NCI-H1930 (cell line): ENCODE data around the gene NCAM2.

ENCODE experiments used
- DNase-seq, 2 experiments: peaks; one replicate each; lab custom pipeline; 2025; lab: John Stamatoyannopoulos, UW

Gene NCAM2

DNA sequence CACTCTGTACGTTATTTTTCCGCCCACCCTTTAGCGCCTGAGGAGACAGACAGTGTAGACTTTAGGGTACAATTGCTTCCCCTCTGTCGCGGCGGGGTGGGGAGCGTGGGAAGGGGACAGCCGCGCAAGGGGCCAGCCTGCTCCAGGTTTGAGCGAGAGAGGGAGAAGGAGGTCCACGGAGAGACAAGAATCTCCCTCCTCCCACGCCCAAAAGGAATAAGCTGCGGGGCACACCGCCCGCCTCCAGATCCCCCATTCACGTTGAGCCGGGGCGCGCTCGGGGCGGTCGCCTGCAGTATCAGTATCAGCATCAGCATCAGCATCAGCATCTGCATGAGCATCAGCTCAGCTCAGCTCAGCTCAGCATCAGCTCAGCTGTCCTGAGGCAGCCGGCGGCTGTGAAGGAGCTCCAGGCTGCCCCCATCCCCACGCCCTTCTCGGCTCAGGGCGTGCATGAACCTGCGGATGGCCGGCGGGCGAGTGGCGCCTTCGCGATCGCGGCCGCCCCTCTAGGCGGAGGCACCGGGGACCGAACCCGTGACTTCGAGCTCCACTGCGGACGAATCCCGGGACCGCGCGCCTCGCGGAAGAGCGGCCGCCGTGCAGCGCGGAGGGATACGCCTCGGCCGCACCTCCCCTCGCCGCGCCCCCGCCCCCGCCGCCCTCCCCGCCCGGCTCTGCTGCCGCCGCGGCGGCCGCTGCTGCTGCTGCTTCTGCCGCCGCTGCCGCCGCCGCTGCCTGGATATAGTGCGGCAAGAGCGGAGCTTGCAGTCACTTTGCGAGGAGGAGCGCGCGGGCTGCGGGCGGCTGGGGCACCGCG lies at the start of gene NCAM2:
TSS of gene NCAM2 (plus strand) at position 774 of the 820 bp plus-strand sequence.
- DNase-seq = peak; percentile 36 to 49

DNA sequence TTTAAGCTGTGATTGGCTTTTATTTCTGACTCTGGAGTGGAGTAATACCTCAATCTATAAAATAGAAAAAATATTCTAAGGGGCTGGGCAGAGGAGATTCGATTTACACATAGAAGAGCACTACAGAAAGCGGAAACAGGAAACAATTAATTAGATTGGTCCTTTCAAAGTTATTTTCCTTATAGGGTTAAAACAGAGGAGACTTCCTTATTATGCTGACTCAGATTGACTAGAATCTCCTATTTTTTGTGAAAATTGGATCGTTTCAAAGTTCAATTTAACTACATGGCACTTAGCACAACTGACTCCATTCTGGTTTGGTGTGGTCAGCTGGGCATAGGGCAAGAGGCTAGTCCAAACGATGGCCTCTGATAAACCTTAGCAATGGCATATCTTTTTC lies 48.3 kb upstream of the NCAM2 start:
- DNase-seq = no peak

DNA sequence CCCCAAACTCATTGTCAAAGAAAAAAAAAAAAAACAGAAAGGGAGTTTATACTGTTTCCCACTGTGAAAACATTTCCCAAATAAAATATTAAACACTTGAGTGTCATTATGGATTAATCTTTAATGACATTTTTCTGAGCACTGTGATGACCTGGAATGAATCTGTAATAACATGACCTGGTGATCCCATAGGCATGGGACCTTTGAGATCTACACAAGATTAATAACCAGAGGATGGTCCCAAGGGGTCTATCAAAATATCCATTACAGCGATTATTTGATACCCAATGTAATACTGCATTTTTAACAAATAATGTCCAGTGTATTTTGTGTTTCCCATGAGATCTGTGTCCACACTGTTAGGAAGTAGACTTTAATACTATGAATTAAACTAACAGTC lies 32.4 kb upstream of the NCAM2 start:
- DNase-seq = no peak

DNA sequence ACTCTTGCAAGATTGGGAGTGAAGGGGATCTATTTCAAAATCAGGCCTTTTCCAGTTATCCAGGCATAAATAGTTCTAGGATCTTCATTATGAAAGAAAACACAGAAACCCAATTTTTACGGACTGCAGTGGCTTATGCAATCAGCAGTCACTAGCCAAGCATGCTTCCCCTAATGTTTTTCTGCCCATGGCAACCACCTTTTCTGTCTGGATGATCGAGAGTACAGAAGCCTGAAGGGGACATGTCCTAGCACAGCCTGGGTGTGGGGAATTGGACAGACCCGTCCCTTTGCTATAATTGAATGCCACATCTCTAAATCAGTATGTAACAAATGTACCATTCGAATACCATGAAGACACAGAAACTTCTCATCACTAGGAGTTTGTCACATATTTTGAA lies 29.8 kb upstream of the NCAM2 start:
- no peak for DNase-seq

DNA sequence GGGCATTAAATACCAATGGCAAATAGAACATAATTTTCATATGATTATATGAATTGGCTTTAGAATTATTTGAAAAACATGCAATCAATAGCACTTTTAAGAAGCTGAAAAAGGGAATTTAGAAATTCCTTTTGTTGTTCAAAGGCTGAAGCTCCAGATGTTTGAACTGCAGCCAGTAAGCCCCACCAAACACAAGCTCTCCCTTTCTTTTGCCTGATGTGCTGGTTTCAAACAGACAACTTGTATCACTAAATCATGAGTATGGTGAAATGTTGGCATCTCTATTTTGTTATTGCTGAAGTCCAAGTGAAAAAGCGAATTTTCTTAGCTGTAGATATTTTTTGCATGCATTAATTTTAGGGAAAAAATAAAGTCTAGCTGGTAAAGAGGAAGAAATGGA lies 27.5 kb upstream of the NCAM2 start:
- no peak for DNase-seq

DNA sequence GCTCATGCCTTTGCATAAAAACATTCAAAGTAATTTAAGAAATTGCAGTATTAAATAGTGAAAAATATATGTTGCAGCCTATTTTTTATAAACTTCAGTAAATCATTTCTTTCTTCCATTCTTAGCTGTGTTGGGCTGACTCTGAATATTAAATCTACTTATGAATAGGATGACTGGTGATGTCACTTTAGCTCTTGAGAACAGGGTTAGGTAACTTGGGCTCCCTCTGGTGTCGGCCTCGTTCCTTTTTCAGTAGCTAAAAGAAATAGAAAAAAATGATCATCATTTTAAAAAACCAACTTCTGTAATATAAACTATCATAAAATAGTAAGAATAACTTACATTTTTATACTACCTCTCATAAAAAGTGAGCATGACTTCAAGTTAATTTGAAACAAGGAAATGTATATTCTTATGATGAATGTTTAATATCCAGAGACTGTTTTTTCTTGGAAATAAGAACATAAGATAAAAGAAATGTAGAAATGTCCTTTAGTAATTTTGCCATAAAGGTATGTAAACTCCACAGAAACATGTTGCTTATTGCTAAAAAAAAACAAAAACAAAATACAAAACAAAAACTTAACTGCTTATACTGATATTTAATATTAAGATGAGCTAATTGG lies 26.8 kb upstream of the NCAM2 start:
- DNase-seq = no peak

DNA sequence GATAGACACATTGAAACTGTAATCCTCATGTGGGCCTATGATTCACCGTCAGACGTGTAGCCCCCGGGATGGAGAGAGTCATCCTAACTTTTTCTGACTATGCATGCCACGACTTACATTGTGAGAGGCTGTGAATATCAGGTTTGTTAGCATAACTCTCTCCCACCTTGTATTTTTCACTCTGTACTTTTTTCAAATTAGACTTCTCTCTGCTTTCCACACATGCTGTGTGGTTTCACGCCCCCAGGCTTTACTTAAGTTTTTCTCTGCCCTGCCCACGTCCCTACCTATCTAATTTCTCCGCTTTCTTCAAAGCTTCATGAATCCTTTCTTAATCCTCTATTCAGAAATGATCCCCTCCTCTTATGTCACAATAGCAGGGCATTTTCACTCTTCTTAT lies 3.4 kb upstream of the NCAM2 start:
- no peak for DNase-seq

DNA sequence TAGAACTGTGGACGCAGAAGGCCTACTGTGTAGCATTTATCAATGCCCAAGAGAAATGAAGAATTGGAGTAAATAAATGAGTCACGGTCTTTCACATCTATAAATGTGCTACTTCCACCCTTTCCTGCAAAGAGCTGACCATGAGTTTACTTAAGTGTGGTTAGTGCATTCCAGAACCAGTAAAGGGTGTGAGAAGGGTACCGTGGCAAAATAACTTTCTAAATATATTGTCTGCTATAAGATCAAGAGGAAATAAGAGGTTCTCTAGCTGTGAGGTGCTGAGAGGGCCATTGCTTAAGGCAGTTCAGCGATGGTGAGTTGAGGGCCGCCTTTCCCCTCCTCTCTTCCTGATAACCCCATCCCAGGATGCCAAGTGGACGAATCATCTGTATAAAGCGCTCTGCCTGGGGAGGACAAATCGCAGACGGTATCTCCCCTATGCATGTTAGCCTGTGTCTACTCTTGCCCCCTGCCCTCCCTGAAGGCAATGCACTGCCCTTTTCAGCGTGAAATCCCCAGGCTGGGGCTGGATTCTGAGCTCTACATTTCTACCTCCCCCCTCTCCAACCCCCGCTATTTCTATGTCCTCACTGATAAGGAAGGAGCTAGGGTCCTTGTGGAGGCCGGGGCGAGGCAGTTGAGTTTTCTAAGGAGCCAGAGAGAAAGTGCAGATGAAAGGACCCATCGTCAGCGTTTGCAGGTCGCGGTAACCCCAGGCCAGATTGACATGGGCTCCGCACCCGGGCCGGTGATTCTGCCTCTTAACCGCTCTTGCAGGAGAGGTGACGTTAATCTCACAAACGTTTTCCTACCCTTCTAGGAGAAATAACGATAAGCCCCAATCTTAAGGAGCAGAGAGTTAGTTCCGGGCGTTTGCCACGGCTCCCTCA lies 1.5 kb upstream of the NCAM2 start:
- no peak for DNase-seq

DNA sequence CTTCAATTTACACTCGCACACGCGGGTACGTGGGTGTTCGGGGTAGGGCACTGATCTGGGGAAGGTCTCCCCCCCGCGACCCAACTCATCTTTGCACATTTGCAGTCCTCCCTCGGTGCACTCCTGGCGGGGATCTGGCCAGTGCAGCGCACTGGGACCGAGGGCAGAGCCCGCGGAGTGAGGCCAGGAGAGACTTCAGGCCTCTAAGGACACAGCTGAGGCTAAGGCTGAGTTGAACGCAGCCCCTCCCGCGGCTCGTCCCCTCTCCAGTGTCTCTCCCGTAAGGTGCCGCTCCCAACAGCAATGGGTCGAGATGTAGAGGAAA lies 936 bp upstream of the NCAM2 start:
- no peak for DNase-seq

DNA sequence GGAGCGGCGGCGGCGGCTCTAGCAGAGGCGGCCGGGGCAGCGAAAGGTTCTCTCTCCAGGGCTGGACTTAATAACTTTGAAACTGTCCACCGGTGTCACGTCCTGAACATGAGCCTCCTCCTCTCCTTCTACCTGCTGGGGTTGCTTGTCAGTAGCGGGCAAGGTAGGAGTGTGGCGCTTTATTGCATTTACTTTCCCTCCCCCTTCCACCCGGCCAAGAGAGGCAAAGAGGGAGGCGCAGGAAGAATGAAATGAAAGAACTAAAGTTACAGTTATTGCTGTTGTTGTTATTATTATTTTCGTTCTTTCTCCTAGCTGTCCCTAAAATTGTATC lies 214 bp downstream of the NCAM2 start:
- no peak for DNase-seq

DNA sequence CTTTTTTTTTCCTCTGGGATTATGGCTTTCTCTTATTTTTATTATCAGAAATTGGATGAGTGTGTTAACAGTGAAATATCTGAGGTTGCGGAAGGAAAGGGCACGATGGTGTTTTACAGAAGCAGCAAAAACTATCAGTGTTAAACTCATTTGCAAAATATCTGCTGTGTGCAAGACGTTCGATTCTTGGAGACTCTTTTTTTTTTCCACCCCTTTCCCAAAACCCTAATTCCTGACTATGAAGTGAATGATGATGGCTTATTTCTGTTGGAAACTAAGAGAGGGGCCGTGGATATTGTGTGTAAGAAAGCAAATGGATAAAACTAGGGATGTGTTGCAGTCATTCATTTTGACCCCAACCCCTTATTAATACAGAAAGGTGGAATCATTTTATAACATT lies 677 bp downstream of the NCAM2 start:
- no peak for DNase-seq

DNA sequence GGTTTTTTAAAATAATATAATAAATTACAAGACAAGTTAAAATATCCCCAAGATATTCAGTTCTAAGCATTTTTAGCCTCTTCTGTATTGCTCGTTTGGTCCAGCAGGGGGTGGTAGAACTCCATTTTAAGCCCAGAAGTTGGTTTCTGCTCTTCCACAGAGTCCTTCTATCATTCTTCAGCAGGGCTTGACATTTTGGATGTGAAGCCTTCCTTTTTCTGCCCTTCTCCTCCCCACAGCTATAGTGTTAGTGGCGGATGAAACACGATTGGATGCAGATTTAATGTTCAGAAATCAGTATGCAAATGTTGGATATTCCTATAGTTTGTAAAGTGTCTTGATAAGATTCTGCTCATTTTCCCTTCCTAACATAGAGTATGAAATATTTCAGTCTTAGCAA lies 1.4 kb downstream of the NCAM2 start:
- DNase-seq = no peak

DNA sequence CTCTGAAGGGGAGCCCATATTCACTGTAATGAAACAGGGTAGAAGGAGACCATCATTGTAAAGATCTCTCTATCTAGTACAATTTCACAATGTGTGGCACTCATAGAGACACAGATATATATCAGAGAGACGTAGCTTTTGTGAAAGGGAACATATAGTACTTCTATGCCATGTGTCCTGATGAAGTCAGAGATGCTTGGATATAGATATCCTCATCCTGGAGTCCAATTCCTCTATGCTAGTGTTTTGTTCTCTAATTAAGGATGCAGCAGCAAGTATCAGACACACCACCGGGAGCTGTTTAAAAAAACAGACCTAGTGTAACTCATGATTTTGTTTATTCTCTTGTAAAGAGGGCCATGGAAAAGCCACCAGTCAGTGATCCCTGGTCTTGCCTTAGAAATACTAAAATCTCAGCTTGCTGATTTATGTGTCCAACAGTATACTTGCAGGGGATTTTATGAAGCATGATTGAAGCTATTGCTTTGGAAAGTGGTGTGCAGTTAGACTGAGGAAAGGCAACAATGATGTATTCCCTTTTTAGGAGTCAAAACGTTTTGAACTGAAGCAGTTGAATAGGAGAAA lies 2.5 kb downstream of the NCAM2 start:
- DNase-seq = no peak

DNA sequence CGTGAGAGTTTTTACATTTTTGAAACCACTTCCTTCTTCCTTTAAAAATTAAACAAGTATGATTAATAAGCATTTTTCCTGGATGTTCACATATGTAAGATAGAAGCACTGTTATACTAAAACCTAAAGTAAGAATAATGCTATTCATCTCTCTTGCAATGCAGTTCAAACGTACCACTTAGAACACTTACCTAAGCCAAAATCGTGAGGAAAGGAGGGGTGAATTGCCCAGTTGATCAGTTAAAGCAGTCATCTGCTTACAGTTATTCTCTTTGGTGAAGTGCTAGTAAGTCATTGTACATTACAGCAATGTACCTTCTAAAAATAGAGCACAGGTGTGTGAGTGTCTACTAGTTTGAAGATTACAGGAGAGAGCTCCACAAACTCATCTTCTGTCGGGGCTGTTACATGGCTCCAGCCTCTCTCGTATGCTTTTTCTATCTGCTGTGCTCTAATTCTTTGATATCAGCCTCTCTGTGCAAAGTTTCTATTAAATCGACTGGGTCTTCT lies 3.4 kb downstream of the NCAM2 start:
- no peak for DNase-seq

DNA sequence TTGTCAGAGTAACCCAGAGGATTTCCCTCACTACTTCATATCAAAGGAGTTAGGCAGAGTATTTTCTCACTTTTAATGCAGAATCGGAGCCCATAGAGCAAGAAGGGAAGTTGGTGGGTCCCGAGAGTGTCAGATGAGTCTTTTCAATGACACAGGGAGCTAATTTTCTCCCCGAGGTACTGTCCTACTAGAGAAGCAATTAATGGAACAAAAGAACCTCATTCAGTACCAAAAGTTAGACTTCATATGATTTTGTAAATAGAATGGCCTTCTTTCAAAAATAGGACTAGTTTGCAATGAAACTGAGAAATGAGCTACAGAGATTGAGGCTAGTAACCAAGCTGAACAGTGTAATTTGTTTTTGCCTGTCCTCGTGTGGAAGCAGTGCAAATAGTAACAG lies 3.9 kb downstream of the NCAM2 start:
- DNase-seq = no peak

DNA sequence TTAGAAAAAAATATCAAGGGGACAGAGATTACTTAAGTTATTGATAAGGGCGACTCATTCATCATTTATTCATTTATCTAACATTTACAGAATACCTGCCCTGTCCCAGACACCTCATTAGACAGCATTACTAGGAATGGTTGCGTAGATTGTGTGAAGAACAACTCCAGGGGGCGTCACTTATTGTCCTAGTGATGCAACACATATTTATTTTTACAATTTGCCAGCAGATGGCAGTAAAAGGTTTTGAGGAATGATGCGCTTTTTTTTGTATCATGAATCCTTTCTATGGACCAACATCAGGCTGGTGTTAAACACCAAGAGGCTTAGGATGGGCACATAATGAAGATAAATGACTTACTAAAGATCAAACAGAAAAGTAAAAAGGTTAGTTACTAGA lies 5.5 kb downstream of the NCAM2 start:
- DNase-seq = peak in 1 of 2 experiments; percentile 19

DNA sequence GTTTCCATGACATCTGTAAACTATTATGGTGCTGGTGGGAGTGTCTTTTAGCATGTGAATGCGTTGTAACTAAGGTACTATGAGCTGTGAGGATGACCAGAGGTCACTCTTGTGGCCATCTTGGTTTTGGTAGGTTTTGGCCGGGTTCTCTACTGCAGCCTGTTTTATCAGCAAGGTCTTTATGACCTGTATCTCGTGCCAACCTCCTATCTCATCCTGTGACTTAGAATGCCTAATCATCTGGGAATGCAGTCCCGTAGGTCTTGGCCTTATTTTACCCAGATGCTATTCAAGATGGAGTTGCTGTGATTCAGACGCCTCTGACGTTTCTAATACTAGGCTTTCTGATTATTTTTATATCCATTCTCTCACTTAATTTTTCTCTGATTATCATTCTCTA lies 9.4 kb downstream of the NCAM2 start:
- no peak for DNase-seq

DNA sequence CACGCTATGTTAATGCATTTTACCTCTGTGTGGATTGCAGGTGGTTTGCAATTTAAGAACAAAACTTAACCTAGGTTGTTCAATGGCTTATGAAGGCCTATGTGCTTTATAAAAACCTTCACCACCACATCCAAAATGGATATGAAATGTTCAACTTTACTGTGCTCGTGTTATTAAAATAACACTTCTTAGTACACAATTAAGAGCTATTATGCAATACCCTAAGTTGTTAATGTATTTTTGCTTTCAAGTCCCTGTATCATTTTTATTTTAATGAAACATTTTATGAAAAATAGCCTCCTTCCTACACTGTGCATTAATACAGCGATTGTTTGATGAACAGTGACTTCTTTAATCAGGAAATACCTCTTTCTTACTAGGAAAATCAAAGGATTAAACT lies 12.0 kb downstream of the NCAM2 start:
- no peak for DNase-seq

DNA sequence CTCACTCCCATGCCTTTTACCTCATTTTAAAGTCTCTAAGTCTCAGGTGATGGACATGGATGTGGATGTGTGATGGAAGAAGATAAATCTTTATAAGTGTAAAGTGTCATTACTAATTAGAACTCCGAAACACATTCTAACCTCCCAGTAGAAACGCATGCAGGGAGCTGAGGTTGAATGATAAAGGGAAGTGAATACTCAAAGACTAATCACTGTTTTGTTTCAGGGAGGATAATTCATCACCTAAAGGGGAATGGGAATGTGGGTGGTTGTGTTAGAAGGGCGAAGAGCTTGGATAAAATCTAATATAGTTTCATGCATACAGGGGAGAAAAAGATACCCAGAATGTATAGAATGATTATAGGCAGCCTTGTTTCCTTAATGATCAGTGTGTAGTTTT lies 12.5 kb downstream of the NCAM2 start:
- DNase-seq = no peak

DNA sequence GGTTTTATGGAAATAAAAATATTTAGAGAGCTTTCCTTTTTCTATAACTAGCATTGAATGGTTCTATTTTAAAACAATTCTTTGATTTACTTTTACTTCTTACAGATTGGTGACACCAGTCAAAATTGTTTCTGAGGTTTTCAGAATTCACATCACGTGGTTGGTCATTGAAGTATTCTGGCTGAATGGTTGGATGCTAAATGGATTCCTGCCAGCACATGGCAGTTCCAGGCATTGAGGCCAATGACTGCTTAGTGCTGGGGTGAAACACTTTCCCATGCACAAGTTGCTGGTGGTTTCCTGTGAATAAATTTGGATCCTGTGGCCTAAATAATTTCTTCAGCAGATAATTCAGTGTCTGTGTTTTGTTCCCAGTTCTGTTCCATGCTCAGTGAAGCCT lies 20.6 kb downstream of the NCAM2 start:
- DNase-seq = no peak

DNA sequence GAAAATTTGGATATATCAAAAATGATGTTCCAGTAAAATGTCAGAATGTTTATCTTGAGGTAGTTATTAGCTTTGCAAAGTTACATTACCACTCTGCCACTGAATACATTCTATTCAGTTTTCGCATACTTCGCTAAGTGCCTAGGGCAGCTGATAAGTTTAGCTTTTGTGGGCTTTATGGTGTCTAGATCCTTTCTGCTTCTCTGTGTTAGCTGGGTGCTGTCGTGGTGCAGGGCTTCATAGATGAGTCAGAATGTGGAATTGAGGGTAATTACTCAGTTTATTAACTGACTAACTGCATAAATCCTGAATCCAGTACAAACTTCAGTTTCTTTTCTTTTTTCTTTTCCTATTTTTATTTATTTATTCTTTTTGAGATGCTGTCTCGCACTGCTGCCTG lies 21.5 kb downstream of the NCAM2 start:
- DNase-seq = no peak

DNA sequence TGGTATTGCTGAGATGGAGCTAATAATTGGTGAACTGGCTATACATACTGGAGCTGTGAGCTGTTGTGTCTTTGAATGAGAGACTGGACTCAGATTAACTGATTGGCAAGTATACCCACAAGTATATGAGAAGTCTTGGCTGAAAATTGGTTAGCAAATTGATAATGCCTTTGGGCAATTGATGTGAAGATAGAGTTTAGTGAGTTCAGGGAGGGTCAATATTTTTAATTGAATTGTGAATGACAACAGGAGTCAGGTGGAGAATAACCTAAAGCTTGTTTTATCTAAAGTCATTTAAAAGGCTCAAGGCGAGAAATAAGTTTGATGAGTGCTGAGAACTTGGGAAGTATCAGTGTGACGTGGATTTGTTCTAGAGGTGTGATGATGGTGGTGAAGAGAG lies 27.5 kb downstream of the NCAM2 start:
- no peak for DNase-seq
